C4-2B (cell line): ENCODE results near the gene SEMA5B.

ENCODE experiments used
- ZFX ChIP-seq: fragments of 450-650 bp; IDR thresholded peaks from 2 replicates; pipeline ENCODE4 v1.6.1; 2017
- TF ChIP-seq, protein P1 (sequence below): fragments of 450-650 bp; conservative IDR thresholded peaks from 2 replicates; pipeline ENCODE4 v1.5.1; 2017; ENCODE audit warnings: mild to moderate bottlenecking

GRCh38 chr3:122987231-122987630 lies 40.3 kb downstream of the SEMA5B start:
- TF ChIP-seq, protein P1, sequence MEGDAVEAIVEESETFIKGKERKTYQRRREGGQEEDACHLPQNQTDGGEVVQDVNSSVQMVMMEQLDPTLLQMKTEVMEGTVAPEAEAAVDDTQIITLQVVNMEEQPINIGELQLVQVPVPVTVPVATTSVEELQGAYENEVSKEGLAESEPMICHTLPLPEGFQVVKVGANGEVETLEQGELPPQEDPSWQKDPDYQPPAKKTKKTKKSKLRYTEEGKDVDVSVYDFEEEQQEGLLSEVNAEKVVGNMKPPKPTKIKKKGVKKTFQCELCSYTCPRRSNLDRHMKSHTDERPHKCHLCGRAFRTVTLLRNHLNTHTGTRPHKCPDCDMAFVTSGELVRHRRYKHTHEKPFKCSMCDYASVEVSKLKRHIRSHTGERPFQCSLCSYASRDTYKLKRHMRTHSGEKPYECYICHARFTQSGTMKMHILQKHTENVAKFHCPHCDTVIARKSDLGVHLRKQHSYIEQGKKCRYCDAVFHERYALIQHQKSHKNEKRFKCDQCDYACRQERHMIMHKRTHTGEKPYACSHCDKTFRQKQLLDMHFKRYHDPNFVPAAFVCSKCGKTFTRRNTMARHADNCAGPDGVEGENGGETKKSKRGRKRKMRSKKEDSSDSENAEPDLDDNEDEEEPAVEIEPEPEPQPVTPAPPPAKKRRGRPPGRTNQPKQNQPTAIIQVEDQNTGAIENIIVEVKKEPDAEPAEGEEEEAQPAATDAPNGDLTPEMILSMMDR: no peak
- no peak for TF ChIP-seq ZFX
